DLD1 (cell line): ENCODE measurements around the gene SMAP1.

ENCODE experiments used
- in situ Hi-C: cut with HindIII; loops from 2 replicates; pipeline ENCODE4 v1.10.0; 2017; ENCODE audit warnings: low sequenced_read_pairs

The SMAP1 gene

DNA sequence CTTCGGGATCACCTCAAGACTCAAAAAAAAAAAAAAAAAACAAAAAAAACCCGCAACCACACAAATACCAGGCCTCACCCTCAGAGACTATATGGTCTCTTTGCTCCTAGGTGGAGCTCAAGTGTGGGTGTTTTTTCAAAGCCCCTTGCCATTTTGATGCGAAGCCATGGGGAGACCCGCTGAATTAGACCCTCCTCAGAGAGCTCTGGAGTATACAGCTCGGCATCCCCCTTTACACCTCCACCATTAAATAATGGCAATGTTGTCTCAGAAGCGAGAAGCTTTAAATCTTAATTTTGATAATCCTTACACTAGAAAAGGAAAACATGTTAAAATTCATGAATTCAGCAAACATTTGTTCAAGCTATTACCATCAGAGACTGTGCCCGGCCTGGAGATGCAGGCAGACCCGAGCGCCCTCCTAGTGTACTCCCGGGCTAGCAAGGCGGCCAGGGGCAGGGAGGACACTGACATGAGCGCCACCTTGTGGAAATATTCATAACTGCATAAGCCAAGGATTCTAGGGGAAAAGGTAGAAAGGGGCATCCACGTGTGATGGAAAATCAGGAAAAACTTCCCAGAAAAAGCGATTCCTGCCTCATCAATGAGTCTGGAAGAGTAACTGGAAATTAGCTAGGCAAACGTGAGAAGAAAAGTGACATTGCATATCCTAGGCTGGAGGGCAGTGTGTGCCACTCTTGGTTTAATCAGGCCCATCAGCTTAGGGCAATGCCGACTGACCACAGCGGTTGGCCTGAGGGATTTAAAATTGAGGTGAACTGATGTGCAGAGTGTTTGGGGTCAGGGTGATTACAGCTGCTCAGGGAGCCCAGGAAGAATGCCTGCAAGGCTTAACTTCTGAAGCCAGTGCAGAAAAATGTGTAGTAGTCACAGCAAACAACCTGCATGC lies 216.6 kb downstream of the SMAP1 start:
- in situ Hi-C loops = no loop called here

DNA sequence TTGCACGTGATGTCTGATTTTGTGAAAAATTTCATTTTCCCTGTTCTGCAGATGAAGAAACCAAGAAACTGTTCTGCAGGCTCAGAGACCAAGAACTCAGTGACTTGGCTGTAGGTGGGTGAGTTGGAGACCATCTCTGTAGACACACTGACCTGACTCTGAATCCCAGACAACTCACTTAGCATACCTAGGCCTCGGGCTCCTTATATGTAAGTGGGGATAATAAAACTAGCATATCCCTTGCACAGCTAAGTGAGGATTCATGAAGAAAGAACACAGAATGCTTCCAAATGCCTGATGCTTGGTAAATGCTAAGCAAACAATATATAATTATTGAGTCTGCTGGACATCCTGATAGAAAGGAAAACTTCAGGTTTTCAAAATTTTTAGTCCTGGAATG lies 218.4 kb downstream of the SMAP1 start:
- in situ Hi-C loops = no loop called here

DNA sequence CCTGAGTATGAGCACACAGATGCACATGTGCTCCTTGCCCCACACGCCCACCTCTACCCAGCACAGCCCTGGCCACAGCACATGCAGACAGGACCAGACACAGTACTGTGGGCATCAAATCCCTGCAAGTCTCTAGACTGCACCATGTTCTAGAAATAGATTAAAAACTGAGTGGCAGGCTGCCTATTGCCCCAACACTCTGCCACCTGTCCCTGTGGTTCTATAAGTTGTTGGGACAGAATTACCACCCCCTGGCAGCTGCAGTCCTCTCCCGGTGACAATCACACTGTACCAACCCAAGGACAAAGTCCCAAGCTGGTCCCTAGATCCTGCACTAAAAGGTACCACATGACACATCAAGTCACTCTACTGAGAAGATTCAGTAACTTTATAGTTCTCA lies 219.0 kb downstream of the SMAP1 start:
- in situ Hi-C loops = no loop called here

DNA sequence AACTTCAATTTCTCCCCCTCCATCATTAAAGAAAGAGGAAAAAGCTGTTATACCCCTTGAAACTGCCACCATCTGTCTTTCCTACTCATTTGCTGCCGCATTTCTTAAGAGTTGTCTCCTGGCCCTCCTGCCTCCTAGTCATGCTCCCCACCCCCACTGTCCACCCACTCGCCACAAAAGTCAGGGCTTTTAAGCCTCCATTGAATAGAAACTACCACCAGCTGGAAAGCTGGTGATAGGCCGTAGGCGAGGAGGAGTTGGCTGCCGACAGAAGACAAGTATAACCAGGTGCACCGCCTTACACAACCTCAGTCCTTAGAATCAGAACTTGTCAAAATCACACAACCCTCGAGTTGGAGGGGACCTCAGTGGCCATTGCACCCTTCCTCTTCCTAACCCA lies 221.6 kb downstream of the SMAP1 start:
- in situ Hi-C loops = no loop called here

DNA sequence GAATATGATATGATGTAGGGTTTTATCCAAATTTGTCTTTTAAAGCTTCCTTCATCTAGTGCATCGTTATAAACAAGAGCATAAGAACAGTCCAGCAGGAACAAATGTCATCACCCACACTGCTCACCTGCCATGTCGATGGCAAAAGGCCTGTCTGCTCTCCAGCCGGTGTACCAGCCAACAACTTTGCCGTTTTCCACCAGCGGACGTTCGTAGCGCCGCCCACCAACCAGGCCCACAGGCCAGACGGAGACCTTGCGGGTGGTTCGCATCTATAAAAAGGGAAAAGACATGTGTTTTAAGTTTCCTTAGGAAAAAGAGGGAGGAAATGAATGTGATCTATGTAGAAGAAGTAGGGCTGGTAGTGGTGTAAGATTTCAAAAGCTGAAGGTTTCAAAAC lies 226.3 kb downstream of the SMAP1 start:
- in situ Hi-C loops = no loop called here

DNA sequence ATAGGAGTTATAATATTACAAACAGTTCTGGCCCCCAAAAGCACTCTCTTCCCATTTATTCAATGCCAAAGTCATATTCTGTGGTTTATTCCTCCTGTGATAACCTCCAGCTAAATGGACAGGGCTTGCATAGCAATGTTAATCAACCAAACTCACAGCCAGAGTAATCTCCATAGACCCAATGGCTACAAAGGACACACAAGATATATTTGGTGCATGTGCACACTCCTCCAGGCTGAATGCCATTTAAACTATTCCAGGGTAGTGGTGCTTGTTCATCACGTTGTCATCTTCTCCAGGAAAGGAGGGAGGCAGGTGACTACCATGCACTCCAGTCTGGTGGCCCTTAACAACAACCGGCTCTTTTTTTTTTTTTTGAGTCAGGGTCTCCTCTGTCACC lies 232.4 kb downstream of the SMAP1 start:
- in situ Hi-C loops = no loop called here

DNA sequence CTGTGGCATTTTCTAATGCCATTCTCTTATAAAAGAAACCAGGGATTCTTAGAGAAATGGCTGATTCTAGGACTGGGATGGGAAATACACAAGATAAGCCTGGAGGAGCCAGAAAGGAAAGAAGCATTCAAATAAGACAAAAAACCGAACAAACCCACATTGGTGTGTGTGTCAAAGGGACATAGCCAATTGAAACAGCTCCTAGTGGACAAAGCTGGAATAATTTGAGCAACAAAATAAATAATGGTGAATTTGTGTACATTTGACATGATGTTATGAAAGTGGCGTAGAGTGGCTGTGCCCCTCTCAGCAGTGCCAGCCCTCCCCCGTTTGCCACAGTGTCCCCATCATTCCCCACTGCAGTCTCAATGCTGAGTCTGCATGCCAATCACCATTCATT lies 233.6 kb downstream of the SMAP1 start:
- in situ Hi-C loops = no loop called here

DNA sequence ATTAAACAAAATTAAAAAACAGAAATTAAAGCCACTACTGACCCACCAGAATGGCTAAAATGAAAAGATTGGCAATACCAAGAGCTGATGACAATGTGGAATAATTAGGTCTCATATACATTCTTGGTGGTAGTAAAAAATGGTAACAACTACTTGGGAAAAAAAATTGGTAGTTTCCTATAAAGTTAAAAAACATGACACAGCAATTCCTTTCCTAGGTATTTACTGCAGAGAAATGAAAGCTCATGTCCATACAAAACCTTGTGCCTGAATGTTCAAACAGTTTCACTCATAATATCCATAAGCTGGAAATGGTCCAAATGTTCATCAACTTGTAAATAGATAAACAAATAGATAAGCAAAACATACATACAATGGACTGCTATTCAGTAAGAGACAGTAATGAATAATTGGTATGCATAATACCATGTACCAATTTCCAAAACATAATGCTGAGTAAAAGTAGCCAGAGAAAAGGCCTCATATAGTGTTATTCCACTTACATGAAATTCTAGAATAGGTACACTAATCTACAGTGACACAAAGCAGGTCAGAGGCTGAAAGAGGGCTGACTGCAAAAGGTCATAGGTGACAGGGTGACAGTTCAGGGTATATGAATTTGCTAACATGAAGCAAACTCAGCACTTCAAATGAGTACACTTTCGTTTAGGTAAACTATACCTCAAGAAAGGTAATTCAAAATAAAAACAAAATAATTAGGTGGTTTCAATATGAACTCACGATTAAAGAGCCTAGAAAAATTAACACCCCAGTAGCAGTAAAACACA lies 236.2 kb downstream of the SMAP1 start:
- in situ Hi-C loops = no loop called here

DNA sequence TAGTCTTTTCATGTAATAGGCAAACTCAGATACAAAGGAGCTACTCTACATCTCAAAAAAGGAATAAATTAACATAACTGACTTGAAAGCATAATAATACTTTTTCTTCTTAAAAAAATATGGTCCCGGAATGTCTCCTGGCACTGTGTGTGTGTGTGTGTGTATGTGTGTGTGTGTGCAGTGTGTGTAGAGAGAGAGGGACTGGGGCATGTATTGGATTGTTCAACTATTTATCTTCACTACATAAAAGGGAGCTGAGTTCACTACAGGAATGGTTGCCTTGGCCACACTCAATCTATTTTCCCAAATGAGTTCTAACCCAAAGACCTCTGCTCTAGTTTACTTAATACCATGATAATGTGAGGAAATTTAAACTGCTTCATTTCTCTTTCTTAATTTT lies 238.1 kb downstream of the SMAP1 start:
- in situ Hi-C loops = no loop called here
